SK-N-SH treated with all-trans-retinoic acid at 6 μM for 48 hours (cell line): ENCODE measurements around the gene MOG.

Experiments
- ATAC-seq: fragments of 200-7000 bp; cut with Tn5 transposase; 3 replicates; pipeline ENCODE4 v1.9.1; 2020; ENCODE audit warnings: mild to moderate bottlenecking, moderate library complexity
- ARNTL ChIP-seq: fragments of 450-650 bp; formaldehyde crosslinking; IDR thresholded peaks from 2 replicates; pipeline ENCODE4 v1.5.0; 2020; ENCODE audit warnings: low read depth, mild to moderate bottlenecking, moderate library complexity, borderline replicate concordance
- BACH2 ChIP-seq: fragments of 250-450 bp; sonication (Bioruptor Pico); IDR thresholded peaks from 2 replicates; pipeline ENCODE4 v1.9.0; 2021; ENCODE audit warnings: mild to moderate bottlenecking, borderline replicate concordance
- CSDC2 ChIP-seq: fragments of 250-450 bp; sonication (Bioruptor Pico); IDR thresholded peaks from 2 replicates; pipeline ENCODE4 v1.5.0; 2020; ENCODE audit warnings: mild to moderate bottlenecking, moderate library complexity
- CSRNP3 ChIP-seq: fragments of 250-450 bp; sonication (Bioruptor Pico); IDR thresholded peaks from 2 replicates; pipeline ENCODE4 v1.5.1; 2021; ENCODE audit warnings: mild to moderate bottlenecking, moderate library complexity
- ESRRG ChIP-seq: fragments of 250-450 bp; sonication (Bioruptor Pico); IDR thresholded peaks from 2 replicates; pipeline ENCODE4 v1.6.1; 2021; ENCODE audit warnings: mild to moderate bottlenecking
- POU6F1 ChIP-seq: fragments of 250-450 bp; sonication (Bioruptor Pico); IDR thresholded peaks from 2 replicates; pipeline ENCODE4 v1.8.0; 2021; ENCODE audit warnings: low read depth, mild to moderate bottlenecking, moderate library complexity, borderline replicate concordance
- PPARA ChIP-seq: fragments of 250-450 bp; sonication (Bioruptor Pico); IDR thresholded peaks from 2 replicates; pipeline ENCODE4 v1.5.0; 2020; ENCODE audit warnings: mild to moderate bottlenecking, borderline replicate concordance
- RARB ChIP-seq: fragments of 250-450 bp; sonication (Bioruptor Pico); IDR thresholded peaks from 2 replicates; pipeline ENCODE4 v1.8.0; 2021; ENCODE audit warnings: mild to moderate bottlenecking, moderate library complexity
- TCF4 ChIP-seq: fragments of 250-450 bp; sonication (Bioruptor Pico); IDR thresholded peaks from 2 replicates; pipeline ENCODE4 v1.8.0; 2021; ENCODE audit warnings: mild to moderate bottlenecking, moderate library complexity, borderline replicate concordance
- TOX ChIP-seq: fragments of 250-450 bp; sonication (Bioruptor Pico); IDR thresholded peaks from 2 replicates; pipeline ENCODE4 v1.8.0; 2021; ENCODE audit warnings: mild to moderate bottlenecking, moderate library complexity, borderline replicate concordance
- TSHZ2 ChIP-seq: fragments of 250-450 bp; sonication (Bioruptor Pico); IDR thresholded peaks from 2 replicates; pipeline ENCODE4 v1.5.0; 2020; ENCODE audit warnings: mild to moderate bottlenecking, moderate library complexity
- ZC3H10 ChIP-seq: fragments of 250-450 bp; sonication (Bioruptor Pico); IDR thresholded peaks from 2 replicates; pipeline ENCODE4 v1.5.1; 2021; ENCODE audit warnings: mild to moderate bottlenecking, moderate library complexity
- ZFP3 ChIP-seq: fragments of 250-450 bp; sonication (Bioruptor Pico); IDR thresholded peaks from 2 replicates; pipeline ENCODE4 v1.5.0; 2020; ENCODE audit warnings: mild to moderate bottlenecking, moderate library complexity
- ZFP30 ChIP-seq: fragments of 450-650 bp; formaldehyde crosslinking; IDR thresholded peaks from 2 replicates; pipeline ENCODE4 v1.5.0; 2022; ENCODE audit warnings: mild to moderate bottlenecking, moderate library complexity
- ZNF70 ChIP-seq: fragments of 450-650 bp; formaldehyde crosslinking; IDR thresholded peaks from 2 replicates; pipeline ENCODE4 v1.5.0; 2020; ENCODE audit warnings: mild to moderate bottlenecking, moderate library complexity
- ZNF8 ChIP-seq: fragments of 450-650 bp; formaldehyde crosslinking; IDR thresholded peaks from 2 replicates; pipeline ENCODE4 v1.5.0; 2020; ENCODE audit warnings: mild to moderate bottlenecking, moderate library complexity

The MOG gene

GRCh38 chr6:29631209-29631810 lies 25.6 kb upstream of the MOG start:
- TF ChIP-seq RARB (CRISPR knock-in tag) (no peak), TSHZ2 (no peak), ZFP3 (CRISPR knock-in tag) (no peak), TCF4 (CRISPR knock-in tag) (no peak)
- ATAC-seq, result no peak

GRCh38 chr6:29631860-29632731 lies 24.8 kb upstream of the MOG start:
- peak; percentile 39 for ATAC-seq
- TF ChIP-seq CSRNP3 (CRISPR knock-in tag) (no peak), BACH2 (CRISPR knock-in tag) (no peak), ARNTL (CRISPR knock-in tag) (no peak), ZC3H10 (no peak), PPARA (CRISPR knock-in tag) (no peak), TSHZ2 (no peak)

GRCh38 chr6:29632789-29633533 lies 23.9 kb upstream of the MOG start, which contains the start of gene GABBR1:
Gene GABBR1 (minus strand): TSS chr6:29633183. CDS start chr6:29632385, 798 bp downstream.
- peak; percentile 89 for ATAC-seq
- TF ChIP-seq ZNF70 (CRISPR knock-in tag) (no peak), ZC3H10 (no peak), POU6F1 (no peak), CSDC2 (no peak), ZFP3 (CRISPR knock-in tag) (no peak), TSHZ2 (no peak), TOX (CRISPR knock-in tag) (no peak), PPARA (CRISPR knock-in tag) (no peak), ESRRG (no peak), ZNF8 (CRISPR knock-in tag) (no peak), ZFP30 (CRISPR knock-in tag) (no peak)
- TF ChIP-seq, all 23 proteins: peak for 0
